K562 (cell line): ENCODE results near the gene TMEM87A. TPM values are rescaled to one million over a fixed set of nuclear protein-coding genes. Genes with fewer than 3 reads are reported as not detected.

Experiments
- ATAC-seq: fragments of 200-7000 bp; cut with Tn5 transposase; 3 replicates; pipeline ENCODE4 v1.9.1; 2020; ENCODE audit warnings: moderate library complexity
- BruUV-seq: library from RNA; stranded (reverse); fragments of 400-500 nt; replicated peaks from 2 replicates; lab custom pipeline; 2021; lab: Mats Ljungman, UMichigan
- CTCF ChIA-PET: fragments of 300-600 bp; formaldehyde crosslinking; extraction: SDS; loops from one replicate; lab custom pipeline; 2021; ENCODE audit warnings: low intra/inter-chr PET ratio; lab: Yijun Ruan, JAX
- POLR2A ChIA-PET: fragments of 300-600, 350-650 bp; sonication (Branson Sonifier 250); formaldehyde crosslinking; extraction: SDS; loops from one replicate; lab custom pipeline; 2021; ENCODE audit warnings: antibody characterized with exemption, inconsistent platforms; lab: Yijun Ruan, JAX
- DNase-seq, 4 experiments: peaks; one replicate each; pipeline versions ENCODE4 v3.0.0 to v3.0.0-alpha.2; 2011 to 2018; ENCODE audit warnings: low spot score in 3 of 4, mixed read lengths in 3 of 4; ENCODE audit errors: extremely low read depth in 1 of 4
- FAIRE-seq: peaks from 2 replicates; lab custom pipeline; 2011; peaks lifted over from hg19 to GRCh38; lab: Jason Lieb, UNC
- H2AFZ ChIP-seq: 2 replicates; pipeline ENCODE4 v1.6.0; 2011; ENCODE audit warnings: low read depth, low read length, control low read depth, inconsistent platforms
- H3K27ac ChIP-seq: fragments of 200-600 bp; 3 replicates; pipeline ENCODE4 v1.8.0; 2011; ENCODE audit warnings: low read depth, mild to moderate bottlenecking, control low read depth, inconsistent platforms, low read length, moderate library complexity, mixed read lengths; ENCODE audit errors: extremely low read depth
- H3K27me3 ChIP-seq, 2 experiments: fragments of 300-600 bp in 1 of 2; 2 replicates in 1 of 2; 3 replicates in 1 of 2; pipeline versions ENCODE4 v1.6.0 to v1.8.0; 2011; ENCODE audit warnings: inconsistent platforms in 2 of 2, low read length in 2 of 2, mild to moderate bottlenecking in 1 of 2, mixed read lengths in 1 of 2, moderate library complexity in 1 of 2; ENCODE audit not compliant: control insufficient read depth in 2 of 2, insufficient read depth in 2 of 2
- H3K36me3 ChIP-seq: fragments of 300-600 bp; 3 replicates; pipeline ENCODE4 v1.8.0; 2011; ENCODE audit warnings: mild to moderate bottlenecking, low read length, inconsistent platforms; ENCODE audit not compliant: control insufficient read depth, insufficient read depth
- H3K4me1 ChIP-seq, 2 experiments: fragments of 200-600 bp in 1 of 2; replicated peaks in 1 of 2; 2 replicates in 1 of 2; 3 replicates in 1 of 2; pipeline versions ENCODE4 v1.5.1 to v1.8.0; 2011; ENCODE audit warnings: inconsistent platforms in 2 of 2, low read length in 2 of 2, mild to moderate bottlenecking in 1 of 2, mixed read lengths in 1 of 2, moderate library complexity in 1 of 2; ENCODE audit not compliant: control insufficient read depth in 2 of 2, insufficient read depth in 2 of 2
- H3K4me2 ChIP-seq: 2 replicates; pipeline ENCODE4 v1.6.1; 2011; ENCODE audit warnings: low read length, control low read depth, inconsistent platforms, mixed read lengths; ENCODE audit not compliant: insufficient read depth
- H3K4me3 ChIP-seq: fragments of 200-600 bp; sonication (generic), shearing (Covaris generic); 2 replicates; pipeline ENCODE4 v1.5.1; 2016; ENCODE audit warnings: control low read depth, inconsistent platforms
- H3K79me2 ChIP-seq: fragments of 200-600 bp; 3 replicates; pipeline ENCODE4 v1.8.0; 2011; ENCODE audit warnings: low read length, inconsistent platforms; ENCODE audit not compliant: control insufficient read depth, insufficient read depth
- H3K9ac ChIP-seq, 2 experiments: 2 replicates each; pipeline versions ENCODE4 v1.6.0 to v1.6.1; 2011; ENCODE audit warnings: low read depth in 2 of 2, low read length in 2 of 2, control low read depth in 1 of 2, inconsistent platforms in 1 of 2, mild to moderate bottlenecking in 1 of 2, mixed read lengths in 1 of 2; ENCODE audit not compliant: insufficient read depth in 1 of 2
- H3K9me1 ChIP-seq: one replicate; pipeline ENCODE4 v1.6.0; 2011; ENCODE audit warnings: inconsistent platforms, mild to moderate bottlenecking, low read length, moderate library complexity; ENCODE audit not compliant: control insufficient read depth, insufficient read depth
- H3K9me3 ChIP-seq: replicated peaks from 2 replicates; pipeline ENCODE4 v1.5.1; 2011; ENCODE audit warnings: low read depth, low read length, inconsistent platforms; ENCODE audit not compliant: control insufficient read depth, insufficient read depth
- H4K20me1 ChIP-seq: replicated peaks from 2 replicates; pipeline ENCODE4 v1.6.1; 2011; ENCODE audit warnings: low read length, inconsistent platforms, mixed read lengths; ENCODE audit not compliant: control insufficient read depth, insufficient read depth
- CHD1 ChIP-seq: fragments of 200-600 bp; sonication (generic); IDR thresholded peaks from one replicate; pipeline ENCODE4 v1.6.1; 2012; ENCODE audit warnings: mild to moderate bottlenecking, moderate library complexity, low read length, inconsistent platforms
- EZH2 ChIP-seq: IDR thresholded peaks from 2 replicates; pipeline ENCODE4 v1.6.1; 2012; ENCODE audit warnings: low read depth, mild to moderate bottlenecking, inconsistent platforms, low read length, borderline replicate concordance
- POLR2AphosphoS5 ChIP-seq: IDR thresholded peaks from 2 replicates; pipeline ENCODE4 v1.6.1; 2011; ENCODE audit warnings: mild to moderate bottlenecking, low read depth, low read length, moderate library complexity; ENCODE audit not compliant: control insufficient read depth, insufficient read depth
- ZBTB1 ChIP-seq: sonication (generic); formaldehyde crosslinking; IDR thresholded peaks from 2 replicates; pipeline ENCODE4 v1.8.1; 2023; ENCODE audit warnings: missing genetic modification reagents, low read depth, mild to moderate bottlenecking, borderline replicate concordance
- ZEB2 ChIP-seq: fragments of 450-650 bp; IDR thresholded peaks from 2 replicates; pipeline ENCODE4 v1.6.1; 2016
- ZNF174 ChIP-seq: fragments of 250-450 bp; sonication (Bioruptor Pico); IDR thresholded peaks from 2 replicates; pipeline ENCODE4 v1.4.0; 2020; ENCODE audit warnings: mild to moderate bottlenecking
- WGBS: fragments of 100-300 bp; shearing (Covaris generic); methylation state at CpG from one replicate; pipeline ENCODE4 v1.1.6; 2016; ENCODE audit warnings: low coverage, mixed read lengths; ENCODE audit not compliant: insufficient coverage; ENCODE audit errors: missing lambda C conversion rate; 5-methylcytosine and 5-hydroxymethylcytosine counted together
- in situ Hi-C: fragments of 300-500 bp; cut with MboI; formaldehyde crosslinking; loops from 4 replicates; pipeline ENCODE4 v1.15.0; 2018; ENCODE audit warnings: inconsistent platforms, mixed read lengths
- intact Hi-C: fragments of 100-400 bp; cut with micrococcal nuclease; formaldehyde crosslinking; loops from 2 replicates; pipeline ENCODE4 v1.14.2; 2022
- polyA plus RNA-seq, 8 experiments: library from polyadenylated mRNA; depleted of rRNA in 4 of 8; stranded (reverse) in 5 of 8; unstranded in 3 of 8; fragments of >200 nt; fragmentation: Nextera tagmentation in 2 of 8; fragmentation: Illumina TruSeq in 1 of 8; extraction: Ambion mirVana in 2 of 8; extraction: Trizol in 1 of 8; gene quantifications; 2 replicates each; pipeline versions ENCODE4 v1.2.1 to v1.2.3, GENCODE V29; 2011 to 2014; ENCODE audit warnings: inconsistent platforms in 1 of 8, missing spikeins in 1 of 8
- total RNA-seq, 7 experiments: library from RNA; depleted of rRNA in 6 of 7; stranded (reverse); fragments of >200 nt in 6 of 7; fragmentation: Illumina TruSeq in 2 of 7; extraction: Trizol in 2 of 7; gene quantifications; 2 replicates each; pipeline versions ENCODE4 v1.2.1 to v1.2.3, GENCODE V29; 2011 to 2021; ENCODE audit warnings: low replicate concordance in 1 of 7
- TF ChIP-seq, protein P1 (sequence below): sonication (generic); formaldehyde crosslinking; IDR thresholded peaks from 2 replicates; pipeline ENCODE4 v1.9.0; 2022; ENCODE audit warnings: mild to moderate bottlenecking, missing genetic modification reagents
- TF ChIP-seq, protein P2 (sequence below): sonication (generic); formaldehyde crosslinking; IDR thresholded peaks from 2 replicates; pipeline ENCODE4 v1.8.1; 2023; ENCODE audit warnings: mild to moderate bottlenecking, missing genetic modification reagents
- TF ChIP-seq, protein P3 (sequence below): fragments of 450-650 bp; formaldehyde crosslinking; IDR thresholded peaks from 2 replicates; pipeline ENCODE4 v1.4.0; 2022; ENCODE audit warnings: mild to moderate bottlenecking, moderate library complexity

Gene TMEM87A
- total and polyA plus RNA-seq, 9 of the 15 experiments (the other 6 are each of a cell fraction or from before 2014, with no cell fraction given), result 16.6 to 43.3 (median 29.6) TPM

DNA sequence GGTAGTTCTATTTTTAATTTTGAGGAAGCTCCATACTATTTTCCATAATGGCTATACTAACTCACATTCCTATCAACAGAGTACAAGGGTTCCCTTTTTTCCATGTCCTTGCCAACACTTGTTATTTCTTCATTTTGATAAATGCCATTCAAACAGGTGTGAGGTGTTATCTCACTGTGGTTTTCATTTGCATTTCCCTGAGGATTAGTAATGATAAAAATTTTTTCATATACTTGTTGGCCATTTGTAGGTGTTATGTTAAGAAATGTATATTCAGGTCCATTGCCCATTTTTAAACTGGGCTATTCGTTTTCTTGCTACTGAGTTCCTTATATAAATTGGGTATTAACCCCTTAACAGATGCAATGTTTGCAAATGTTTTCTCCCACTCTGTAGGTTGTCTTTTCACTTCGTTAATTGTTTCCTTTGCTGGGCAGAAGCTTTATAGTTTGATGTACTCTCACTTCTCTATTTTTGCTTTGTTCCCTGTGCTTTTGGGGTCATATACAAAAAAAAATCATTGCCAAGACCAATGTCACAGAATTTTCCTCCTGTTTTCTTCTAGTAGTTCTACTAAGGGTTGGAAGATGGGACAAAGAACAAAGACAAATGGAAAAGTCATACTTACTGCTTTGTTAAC is 54.2 kb downstream of the TMEM87A start:
- Histone ChIP-seq H3K27me3 (no peaks in the 10 kb centered on the region), H3K4me3 (no peak overlapping the region), H3K36me3 (peaks cover 70% of the 10 kb centered on the region), H3K79me2 (no peaks in the 10 kb centered on the region), H2AFZ (no peak overlapping the region), H3K4me2 (no peak overlapping the region), H4K20me1 (no peaks in the 10 kb centered on the region), H3K27ac (no peak overlapping the region), H3K9me1 (no peaks in the 10 kb centered on the region), H3K4me1 (no peaks in the 10 kb centered on the region), H3K9ac (no peak overlapping the region), H3K9me3 (no peaks in the 10 kb centered on the region)
- TF ChIP-seq POLR2AphosphoS5 (no peak), CHD1 (no peak), ZEB2 (no peak), EZH2 (no peak), ZBTB1 (no peak), ZNF174 (no peak)
- TF ChIP-seq, protein P1, sequence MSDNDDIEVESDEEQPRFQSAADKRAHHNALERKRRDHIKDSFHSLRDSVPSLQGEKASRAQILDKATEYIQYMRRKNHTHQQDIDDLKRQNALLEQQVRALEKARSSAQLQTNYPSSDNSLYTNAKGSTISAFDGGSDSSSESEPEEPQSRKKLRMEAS (CRISPR knock-in tag), result no peak
- TF ChIP-seq, protein P2, sequence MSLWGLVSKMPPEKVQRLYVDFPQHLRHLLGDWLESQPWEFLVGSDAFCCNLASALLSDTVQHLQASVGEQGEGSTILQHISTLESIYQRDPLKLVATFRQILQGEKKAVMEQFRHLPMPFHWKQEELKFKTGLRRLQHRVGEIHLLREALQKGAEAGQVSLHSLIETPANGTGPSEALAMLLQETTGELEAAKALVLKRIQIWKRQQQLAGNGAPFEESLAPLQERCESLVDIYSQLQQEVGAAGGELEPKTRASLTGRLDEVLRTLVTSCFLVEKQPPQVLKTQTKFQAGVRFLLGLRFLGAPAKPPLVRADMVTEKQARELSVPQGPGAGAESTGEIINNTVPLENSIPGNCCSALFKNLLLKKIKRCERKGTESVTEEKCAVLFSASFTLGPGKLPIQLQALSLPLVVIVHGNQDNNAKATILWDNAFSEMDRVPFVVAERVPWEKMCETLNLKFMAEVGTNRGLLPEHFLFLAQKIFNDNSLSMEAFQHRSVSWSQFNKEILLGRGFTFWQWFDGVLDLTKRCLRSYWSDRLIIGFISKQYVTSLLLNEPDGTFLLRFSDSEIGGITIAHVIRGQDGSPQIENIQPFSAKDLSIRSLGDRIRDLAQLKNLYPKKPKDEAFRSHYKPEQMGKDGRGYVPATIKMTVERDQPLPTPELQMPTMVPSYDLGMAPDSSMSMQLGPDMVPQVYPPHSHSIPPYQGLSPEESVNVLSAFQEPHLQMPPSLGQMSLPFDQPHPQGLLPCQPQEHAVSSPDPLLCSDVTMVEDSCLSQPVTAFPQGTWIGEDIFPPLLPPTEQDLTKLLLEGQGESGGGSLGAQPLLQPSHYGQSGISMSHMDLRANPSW (CRISPR knock-in tag), result no peak
- TF ChIP-seq, protein P3, sequence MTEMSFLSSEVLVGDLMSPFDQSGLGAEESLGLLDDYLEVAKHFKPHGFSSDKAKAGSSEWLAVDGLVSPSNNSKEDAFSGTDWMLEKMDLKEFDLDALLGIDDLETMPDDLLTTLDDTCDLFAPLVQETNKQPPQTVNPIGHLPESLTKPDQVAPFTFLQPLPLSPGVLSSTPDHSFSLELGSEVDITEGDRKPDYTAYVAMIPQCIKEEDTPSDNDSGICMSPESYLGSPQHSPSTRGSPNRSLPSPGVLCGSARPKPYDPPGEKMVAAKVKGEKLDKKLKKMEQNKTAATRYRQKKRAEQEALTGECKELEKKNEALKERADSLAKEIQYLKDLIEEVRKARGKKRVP, result no peak
- ChIA-PET CTCF (no interaction called here), POLR2A (interaction anchor here (0.8 kb wide), 1 partner anchor 15 kb away, joined by 3 read pairs; no protein-coding TSS in a partner anchor)
- FAIRE-seq (no peak), ATAC-seq (no peak), DNase-seq (no peak)
- 39% methylated on average over 2 of the region's 2 CpGs for WGBS
- in situ Hi-C loops, result no loop called here
- intact Hi-C loops, result no loop called here
- no TSS peak for BruUV-seq
